Cardiac septum (tissue), 1 donor: Measurements from ENCODE around the gene ZNF600. TPM values are rescaled to one million over a fixed set of nuclear protein-coding genes. Genes with fewer than 3 reads are reported as not detected.
"Not testable (repeated sequence)": the region's sequence is repeated elsewhere in the genome, so short reads cannot be mapped to it uniquely, and the experiment has no call there.

Source experiments
- DNase-seq: peaks from one replicate; pipeline ENCODE4 v3.0.0-alpha.2; 2020; ENCODE audit warnings: low spot score
- intact Hi-C: fragments of 100-400 bp; cut with DNase I; formaldehyde crosslinking; loops from one replicate; pipeline ENCODE4 v1.14.0; 2022
- total RNA-seq: library from RNA; stranded (reverse); fragmentation: NEBNext Ultra II Directional; extraction: Animal tissue kit (Norgen Biotek cat#: 25700); gene quantifications from one replicate; pipeline ENCODE4 v1.2.1, GENCODE V29; 2021
- donor health status: DM: no; HTN: no; CAD: no.

ZNF600 gene
- total RNA-seq, 1 donor from 2014 or later: 2.2 TPM

DNA sequence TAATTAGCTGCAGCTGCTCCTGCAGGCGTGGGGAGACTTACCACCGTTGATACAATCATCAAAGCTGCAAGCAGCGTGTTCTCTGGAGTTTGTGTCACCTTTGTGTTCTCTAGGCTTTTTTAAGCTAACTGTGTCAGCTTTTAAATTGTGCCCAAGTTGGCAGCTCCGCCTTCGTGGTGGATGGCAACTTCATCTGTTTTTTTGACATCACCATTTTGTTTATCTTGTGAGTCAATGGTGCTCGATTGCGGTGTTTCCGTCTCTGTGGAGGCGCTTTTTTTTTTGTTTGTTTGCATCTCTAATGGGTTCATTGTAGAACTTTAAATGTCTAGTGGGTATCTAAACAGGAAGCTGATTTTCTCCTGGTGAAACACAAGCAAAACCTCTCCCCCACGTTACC lies 40.7 kb downstream of the ZNF600 start:
- intact Hi-C loops: loop anchor here (10.0 kb wide), 1 partner anchor 481 kb away; the partner anchor contains the start of gene ZNF766
- DNase-seq: not testable (repeated sequence)

DNA sequence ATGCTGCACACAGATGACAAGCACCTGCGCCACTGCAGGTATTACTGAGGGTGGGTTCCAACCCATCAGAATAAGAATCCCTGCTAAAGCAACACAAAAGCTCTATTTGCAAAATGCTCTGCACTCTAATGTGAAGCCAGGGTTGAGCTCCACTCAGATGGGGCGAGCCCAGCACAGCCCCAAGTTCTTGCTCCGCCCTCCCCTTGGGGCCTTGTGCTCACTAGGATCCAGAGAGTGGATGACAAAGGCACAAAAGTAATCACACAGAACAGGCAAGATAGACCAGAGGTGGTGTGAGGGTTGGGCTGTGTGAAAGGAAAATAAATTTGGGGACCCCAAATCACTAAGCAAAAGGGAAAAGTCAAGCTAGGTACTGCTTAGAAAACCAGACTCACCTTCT lies 43.5 kb downstream of the ZNF600 start:
- no peak for DNase-seq
- intact Hi-C loops: loop anchor here (10.0 kb wide), 1 partner anchor 478 kb away; the partner anchor contains the start of gene ZNF766

DNA sequence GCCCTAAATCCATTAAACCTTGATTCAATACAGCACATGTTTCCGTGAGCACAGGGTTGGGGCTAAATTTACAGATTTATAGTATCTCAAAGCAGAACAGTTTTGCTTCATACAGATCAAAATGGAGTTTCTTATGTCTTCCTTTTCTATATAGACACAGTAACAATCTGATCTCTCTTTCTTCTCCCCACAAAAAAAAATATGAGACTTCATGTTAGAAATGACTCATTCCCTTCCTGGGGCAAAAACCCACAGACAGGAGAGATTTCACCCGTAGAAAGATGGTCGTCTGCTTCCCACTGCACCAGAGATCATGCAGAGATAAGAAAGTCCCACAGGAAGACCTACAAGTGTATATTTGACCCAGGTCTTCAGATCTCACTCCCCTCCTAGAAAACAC lies 44.1 kb downstream of the ZNF600 start:
- intact Hi-C loops: loop anchor here (10.0 kb wide), 1 partner anchor 478 kb away; the partner anchor contains the start of gene ZNF766
- DNase-seq: no peak

DNA sequence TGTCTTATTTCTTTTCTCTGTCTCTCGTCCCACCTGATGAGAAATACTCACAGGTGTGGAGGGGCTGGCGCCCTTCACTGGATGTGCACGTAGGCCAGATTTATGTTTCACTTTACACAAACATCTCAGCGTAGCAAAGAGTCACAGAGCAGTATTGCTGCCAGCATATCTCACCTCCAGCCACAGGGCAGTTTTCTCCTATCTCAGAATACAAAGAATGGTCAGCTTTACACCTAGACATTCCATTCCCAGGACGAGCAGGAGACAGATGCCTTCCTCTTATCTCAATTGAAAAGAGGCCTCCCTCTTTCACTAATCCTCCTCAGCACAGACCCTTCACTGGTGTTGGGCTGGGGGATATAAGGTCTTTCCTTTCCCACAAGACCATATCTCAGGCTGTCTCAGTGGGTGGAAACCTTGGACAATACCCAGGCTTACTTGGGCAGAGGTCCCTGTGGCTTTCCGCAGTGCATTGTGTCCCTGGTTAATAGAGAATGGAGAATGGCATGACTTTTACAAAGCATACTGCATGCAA lies 44.6 kb downstream of the ZNF600 start:
- no peak for DNase-seq
- intact Hi-C loops: loop anchor here (10.0 kb wide), 1 partner anchor 477 kb away; the partner anchor contains the start of gene ZNF766

DNA sequence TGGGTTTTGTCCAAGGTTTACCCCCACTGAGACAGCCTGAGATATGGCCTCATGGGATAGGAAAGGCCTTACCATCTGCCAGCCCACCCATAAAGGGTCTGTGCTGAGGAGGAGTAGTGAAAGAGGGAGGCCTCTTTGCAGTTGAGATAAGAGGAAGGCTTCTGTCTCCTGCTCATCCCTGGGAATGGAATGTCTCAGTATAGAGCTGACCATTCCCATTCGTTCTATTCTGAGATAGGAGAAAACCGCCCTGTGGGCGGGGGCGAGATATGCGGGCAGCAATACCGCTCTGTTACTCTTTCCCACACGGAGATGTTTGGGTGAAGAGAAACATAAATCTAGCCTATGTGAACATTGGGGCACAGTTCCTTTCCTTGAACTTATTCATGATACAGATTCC lies 45.2 kb downstream of the ZNF600 start:
- intact Hi-C loops: loop anchor here (10.0 kb wide), 1 partner anchor 477 kb away; the partner anchor contains the start of gene ZNF766
- DNase-seq: not testable (repeated sequence)

DNA sequence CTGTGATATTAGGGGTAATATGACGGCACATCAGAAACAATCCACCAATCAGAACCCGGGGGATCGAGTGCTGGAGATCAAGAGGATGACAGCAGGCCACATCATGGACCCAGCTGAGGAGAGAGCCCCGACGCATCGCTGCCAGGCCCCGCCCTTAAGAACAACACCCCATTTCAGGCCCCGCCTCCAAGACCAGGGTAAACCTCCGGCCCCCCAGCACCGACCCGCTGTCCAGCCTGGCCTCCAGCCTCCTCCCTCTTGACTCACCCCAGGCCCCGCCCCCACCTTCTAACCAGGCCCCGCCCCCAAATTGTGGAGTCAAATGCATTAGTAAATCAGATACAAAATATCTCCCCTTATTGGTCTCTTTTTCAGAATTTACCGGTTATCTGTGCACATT lies 47.0 kb downstream of the ZNF600 start:
- DNase-seq: no peak
- intact Hi-C loops: loop anchor here (5.0 kb wide), 1 partner anchor 102 kb away; the partner anchor contains the start of gene ZNF83

DNA sequence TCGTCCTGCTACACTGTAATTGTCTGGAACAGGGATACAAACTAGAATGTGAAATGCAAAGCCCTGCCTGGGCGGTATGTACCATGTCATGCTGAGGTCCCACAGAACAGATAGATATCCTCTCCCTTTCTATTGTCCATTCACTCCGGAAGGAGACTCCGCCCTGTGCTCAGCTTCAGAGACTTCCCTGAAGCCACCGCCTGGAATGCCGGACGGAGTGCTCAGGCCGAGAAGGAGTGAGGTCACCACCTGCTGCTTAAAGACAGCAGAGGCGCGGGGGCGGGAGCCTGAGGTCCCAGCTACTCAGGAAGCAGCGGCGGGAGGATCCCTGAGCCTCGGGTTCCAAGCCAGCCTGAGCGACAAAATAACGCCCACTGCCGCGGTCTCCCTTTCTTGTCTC lies 50.9 kb downstream of the ZNF600 start:
- intact Hi-C loops: loop anchor here (2.0 to 5.0 kb wide), 2 partner anchors 45 to 98 kb away; partner anchors contain the start of gene ZNF83

DNA sequence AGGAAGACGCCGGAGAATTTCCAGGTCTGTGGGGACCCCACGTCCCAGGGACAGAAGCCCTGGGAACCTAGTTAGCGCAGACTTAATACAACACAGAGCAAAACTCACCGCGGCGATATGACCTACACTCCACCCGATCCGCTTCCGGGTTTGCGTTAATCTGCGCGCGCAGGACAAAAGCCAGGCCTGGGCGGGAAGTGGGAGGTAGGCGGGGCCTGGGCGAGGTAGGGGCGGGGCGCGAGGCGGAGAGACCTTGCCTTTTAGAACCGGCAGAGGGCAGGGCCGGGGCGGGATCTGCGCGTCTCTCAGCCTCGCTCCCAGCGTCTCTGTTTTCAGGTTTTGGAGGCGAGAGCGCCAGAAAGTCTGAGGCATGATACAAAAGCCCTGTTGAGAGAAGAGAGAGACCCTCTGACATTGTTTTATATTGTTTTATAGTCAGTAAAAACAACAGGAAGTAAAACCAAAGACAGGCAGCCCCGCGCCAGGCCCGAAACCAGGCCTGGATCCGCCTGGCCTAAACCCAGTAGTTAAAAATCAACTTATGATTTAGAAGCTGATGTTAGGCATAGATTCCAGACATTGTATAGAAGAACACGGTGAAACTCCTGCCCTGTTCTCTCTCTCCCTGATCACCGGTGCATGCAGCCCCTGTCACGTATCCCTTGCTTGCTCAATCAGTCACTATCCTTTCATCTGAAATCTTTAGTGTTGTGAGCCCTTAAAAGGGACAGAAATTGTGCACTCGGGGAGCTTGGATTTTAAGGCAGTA lies 51.5 kb downstream of the ZNF600 start, which contains the start of gene ZNF611:
TSS of gene ZNF611 (minus strand) at position 152 of the 769 bp plus-strand sequence. CDS start 19,150 bp downstream, outside the sequence.
- intact Hi-C loops: loop anchor here (2.0 to 5.0 kb wide), 2 partner anchors 44 to 98 kb away; partner anchors contain the start of gene ZNF83
- DNase-seq: peak; percentile 99

More for the DNA sequence above, 50.9 kb downstream of the ZNF600 start:
- peak; percentile 90 for DNase-seq

DNA sequence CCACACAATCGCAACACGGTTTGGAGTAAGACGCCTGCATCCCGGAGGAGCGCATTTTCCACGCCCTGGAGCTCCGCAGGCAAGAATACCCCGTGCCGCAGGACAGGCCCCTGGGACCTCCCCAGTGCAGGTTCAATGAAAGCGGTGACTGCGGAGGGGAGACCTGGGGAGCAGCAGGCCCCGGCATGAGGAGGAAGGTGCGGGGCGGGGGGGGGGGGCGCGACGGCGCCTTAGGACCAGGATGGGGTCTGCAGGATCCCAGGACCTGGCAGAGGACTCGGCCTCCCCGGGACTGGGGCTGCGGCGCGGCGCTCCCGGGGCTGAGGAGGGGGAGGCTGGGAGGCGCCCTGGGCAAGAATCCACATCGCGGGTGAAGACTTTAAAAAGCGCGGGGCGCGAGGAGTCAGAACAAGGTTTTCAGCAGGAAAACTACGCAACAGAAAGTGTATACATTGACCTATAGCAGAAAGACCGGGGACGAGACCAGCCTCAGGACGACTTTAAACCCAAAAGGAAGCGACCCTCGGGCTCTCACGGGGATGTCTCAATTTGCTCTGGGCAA lies 52.2 kb downstream of the ZNF600 start:
- DNase-seq: no peak
- intact Hi-C loops: loop anchor here (2.0 kb wide), 1 partner anchor 44 kb away; no protein-coding TSS in a partner anchor

DNA sequence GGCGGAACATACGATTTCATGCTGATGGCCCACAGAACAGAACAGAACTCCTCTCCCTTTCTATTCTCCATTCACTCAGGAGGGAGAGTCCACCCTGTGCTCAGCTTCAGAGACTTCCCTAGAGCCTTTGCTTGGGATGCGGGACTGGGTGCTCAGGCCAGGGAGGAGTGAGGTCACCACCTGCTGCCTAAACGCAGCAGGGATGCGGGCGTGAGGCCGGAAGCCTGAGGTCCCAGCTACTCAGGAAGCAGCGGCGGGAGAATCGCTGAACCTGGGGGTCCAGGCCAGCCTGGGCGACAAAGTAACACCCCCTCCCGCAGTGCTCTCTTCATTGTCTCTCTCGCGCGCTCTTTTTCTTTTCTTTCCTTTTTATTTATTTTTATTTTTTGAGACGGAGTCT lies 60.5 kb downstream of the ZNF600 start:
- DNase-seq, intact Hi-C loops: not testable (repeated sequence)

DNA sequence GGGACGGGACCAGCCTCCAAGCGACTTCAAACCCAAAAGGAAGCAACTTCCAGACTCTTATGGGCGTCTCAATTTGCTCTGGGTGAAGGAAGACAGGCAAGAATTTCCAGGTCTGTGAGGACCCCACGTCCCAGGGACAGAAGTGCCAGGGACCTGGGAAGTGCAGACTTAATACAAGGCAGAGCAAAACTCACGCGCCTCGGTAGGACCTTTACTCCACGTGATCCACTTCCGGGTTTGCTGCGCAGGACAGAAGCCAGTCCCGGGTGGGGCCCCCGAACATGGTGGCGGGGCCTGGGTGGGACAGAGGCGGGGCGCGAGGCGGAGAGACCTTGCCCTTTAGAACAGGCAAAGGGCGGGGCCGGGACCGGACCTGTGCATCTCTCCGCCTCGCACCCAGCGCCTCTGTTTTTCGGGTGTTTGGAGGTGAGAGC lies 61.0 kb downstream of the ZNF600 start:
- no peak for DNase-seq
- intact Hi-C loops: no loop called here

DNA sequence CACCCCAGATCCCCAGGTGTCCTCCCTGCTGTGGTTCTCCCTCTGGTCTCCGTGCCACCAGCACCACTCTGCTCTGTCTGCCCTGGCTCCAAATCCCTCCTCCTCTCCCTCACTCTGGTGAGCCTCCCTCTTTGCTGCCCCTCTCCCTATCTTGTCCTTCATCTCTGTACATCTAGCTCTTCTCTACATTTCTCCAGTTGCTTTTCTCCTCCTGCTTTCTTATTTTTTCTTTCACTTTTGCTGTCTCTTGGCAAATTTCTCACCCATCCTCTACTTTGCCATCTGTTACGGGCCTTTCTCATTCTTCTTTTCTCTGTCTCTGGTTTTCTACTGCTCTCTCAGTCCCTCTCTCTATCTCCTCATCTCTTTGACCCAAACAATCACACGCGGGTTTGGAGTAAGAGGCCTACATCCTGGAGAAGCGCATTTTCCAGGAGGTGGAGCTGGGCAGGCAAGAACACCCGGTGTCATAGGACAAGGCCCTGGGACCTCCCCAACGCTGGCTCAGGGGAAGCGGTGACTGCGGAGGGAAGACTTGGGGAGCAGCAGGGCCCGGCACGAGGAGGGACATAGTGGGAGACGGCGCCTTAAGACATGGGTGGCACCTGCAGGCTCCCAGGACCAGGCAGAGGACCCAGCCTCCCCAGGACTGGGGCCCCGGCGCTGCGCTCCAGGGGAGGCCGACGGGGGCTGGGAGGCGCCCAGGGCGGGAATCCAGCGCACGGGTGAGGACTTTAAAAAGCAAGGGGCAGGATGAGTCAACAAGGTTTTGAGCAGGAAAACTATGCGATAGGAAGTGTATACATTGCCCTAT lies 61.7 kb downstream of the ZNF600 start:
- no peak for DNase-seq
- intact Hi-C loops: no loop called here

DNA sequence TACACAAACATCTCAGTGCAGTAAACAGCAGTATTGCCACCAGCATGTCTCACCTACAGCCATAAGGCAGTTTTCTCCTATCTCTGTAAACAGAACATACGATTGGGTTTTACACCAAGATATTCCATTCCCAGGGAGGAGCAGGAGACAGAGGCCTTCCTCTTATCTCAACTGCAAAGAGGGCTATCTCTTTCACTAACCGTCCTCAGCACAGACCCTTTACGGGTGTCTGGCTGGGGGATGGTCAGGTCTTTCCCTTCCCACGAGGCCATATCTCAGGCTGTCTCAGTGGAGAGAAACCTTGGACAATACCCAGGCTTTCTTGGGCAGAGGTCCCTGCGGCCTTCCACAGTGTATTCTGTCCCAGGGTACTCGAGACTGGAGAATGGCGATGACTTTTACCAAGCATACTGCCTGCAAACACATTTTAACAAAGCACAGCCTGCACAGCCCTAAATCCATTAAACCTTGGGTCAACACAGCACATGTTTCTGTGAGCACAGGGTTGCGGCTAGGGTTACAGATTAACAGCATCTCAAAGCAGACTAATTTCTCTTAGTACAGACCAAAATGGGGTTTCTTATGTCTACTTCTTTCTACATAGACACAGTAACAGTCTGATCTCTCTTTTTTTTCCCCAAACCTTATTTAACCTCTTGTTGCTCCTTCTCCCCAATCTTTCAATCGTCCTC lies 62.5 kb downstream of the ZNF600 start:
- intact Hi-C loops, DNase-seq: not testable (repeated sequence)

DNA sequence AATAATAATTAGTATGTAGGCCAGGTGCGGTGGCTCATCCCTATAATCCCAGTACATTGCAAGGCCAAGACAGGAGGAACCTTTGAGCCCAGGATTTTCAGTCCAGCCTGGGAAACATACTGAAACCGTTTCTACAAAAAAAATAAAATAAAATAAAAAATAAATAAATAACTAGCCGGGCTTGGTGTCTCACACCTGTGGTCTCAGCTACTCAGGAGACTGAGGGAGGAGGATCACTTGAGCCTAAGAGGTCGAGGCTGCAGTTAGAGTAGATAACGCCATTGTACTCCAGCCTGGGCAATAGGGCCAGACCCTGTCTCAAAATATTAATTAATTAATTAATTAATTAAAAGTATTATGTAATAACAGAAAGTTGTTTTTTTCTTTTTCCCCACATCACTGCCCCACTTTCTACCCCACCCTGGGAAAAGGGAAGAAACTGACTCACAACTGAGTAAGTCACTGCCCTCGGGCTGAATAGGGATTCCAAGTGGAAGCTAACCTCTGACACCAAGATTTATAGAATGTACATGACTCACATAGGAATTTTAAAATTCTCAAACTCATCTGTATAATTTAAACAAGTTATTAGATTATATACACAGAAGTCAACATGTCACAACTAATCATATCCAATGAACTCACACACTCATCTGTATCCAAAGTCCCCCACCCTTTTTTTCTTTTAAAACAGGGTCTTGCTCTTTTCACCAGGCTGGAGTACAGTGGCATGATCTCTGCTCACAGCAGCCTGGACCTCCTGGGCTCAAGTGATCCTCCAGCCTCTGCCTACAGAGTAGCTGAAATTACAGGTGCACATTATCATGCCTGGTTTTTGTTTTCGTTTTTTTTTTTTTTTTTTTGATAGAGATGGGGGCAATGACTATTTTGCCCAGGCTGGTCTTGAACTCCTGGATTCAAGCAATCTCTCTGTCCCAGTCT lies 64.3 kb downstream of the ZNF600 start:
- intact Hi-C loops: no loop called here
- no peak for DNase-seq

DNA sequence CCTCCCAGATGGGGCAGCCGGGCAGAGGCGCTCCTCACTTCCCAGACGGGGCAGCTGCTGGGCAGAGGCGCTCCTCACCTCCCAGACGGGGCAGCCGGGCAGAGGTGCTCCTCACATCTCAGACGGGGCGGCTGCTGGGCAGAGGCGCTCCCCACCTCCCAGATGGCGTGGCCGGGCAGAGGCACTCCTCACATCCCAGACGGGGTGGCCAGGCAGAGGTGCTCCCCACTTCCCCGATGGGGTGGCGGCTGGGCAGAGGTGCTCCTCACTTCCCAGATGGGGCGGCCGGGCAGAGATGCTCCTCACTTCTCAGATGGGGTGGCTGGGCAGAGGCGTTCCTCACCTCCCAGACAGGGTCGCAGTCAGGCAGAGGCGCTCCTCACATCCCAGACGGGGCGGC lies 66.0 kb downstream of the ZNF600 start:
- DNase-seq, intact Hi-C loops: not testable (repeated sequence)

DNA sequence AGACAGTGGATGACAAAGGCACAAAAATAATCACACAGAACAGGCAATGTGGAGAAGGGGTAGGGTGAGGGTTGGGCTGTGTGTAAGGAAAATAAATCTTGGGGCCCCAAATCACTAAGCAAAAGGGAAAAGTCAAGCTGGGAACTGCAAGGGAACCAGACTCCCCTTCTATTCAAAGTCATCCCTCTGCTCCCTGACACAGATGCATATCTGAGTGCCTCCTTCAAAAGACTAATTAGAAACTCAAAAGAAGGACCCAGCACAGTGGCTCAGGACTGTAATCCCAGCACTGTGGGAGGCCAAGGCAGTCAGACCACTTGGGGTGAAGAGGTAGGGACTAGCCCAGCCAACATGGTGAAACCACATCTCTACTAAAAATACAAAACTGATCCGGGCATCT lies 70.1 kb downstream of the ZNF600 start:
- DNase-seq: no peak
- intact Hi-C loops: no loop called here

DNA sequence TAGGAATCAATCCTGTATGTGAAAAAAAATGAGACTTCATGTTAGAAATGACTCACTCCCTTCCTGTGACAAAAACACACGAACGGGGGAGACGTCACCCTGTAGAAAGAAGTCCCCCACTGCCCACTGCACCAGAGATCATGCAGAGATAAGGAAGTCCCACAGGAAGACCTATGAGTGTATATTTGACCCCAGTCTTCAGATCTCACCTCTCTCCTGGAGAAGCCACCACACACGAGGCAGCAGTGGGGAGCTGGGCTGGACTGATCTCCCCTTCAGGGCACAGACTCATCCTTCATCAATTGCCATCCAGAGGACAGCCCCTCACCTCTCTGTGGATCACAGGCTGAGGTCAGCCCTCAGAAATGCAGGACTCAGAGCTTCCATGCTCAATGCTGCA lies 70.7 kb downstream of the ZNF600 start:
- DNase-seq, intact Hi-C loops: not testable (repeated sequence)

DNA sequence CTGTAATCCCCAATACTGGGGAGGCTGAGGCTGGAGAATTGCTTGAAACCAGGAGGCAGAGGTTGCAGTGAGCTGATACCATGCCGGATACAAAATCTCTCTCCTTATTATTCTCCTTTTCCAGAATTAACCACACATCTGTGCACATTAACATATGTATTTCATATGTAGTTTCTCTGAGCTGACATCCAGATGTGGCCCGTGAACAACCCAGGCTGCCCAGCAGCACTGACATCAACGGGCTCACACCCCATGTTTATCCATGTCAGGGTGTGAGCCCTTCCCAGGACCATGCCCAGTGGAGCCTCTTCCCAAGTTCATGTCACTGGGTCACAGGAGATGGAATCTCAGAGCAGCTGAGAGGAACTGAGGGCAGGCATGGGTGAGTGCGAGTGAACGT lies 71.3 kb downstream of the ZNF600 start:
- DNase-seq, intact Hi-C loops: not testable (repeated sequence)
